GM18868 (cell line): ENCODE measurements around the gene NAALADL2.
"Not testable (repeated sequence)": the region's sequence is repeated elsewhere in the genome, so short reads cannot be mapped to it uniquely, and the experiment has no call there.

ENCODE experiments used
- ATAC-seq: cut with Tn5 transposase; IDR thresholded peaks from one replicate; pipeline ENCODE4 v1.9.1; 2021; ENCODE audit warnings: mild to moderate bottlenecking, moderate library complexity; ENCODE audit not compliant: unreplicated experiment

The NAALADL2 gene

GRCh38 chr3:175068587-175068986 lies 209.5 kb downstream of the NAALADL2 start:
- no peak for ATAC-seq

GRCh38 chr3:175070946-175071345 lies 211.8 kb downstream of the NAALADL2 start:
- ATAC-seq = no peak

DNA sequence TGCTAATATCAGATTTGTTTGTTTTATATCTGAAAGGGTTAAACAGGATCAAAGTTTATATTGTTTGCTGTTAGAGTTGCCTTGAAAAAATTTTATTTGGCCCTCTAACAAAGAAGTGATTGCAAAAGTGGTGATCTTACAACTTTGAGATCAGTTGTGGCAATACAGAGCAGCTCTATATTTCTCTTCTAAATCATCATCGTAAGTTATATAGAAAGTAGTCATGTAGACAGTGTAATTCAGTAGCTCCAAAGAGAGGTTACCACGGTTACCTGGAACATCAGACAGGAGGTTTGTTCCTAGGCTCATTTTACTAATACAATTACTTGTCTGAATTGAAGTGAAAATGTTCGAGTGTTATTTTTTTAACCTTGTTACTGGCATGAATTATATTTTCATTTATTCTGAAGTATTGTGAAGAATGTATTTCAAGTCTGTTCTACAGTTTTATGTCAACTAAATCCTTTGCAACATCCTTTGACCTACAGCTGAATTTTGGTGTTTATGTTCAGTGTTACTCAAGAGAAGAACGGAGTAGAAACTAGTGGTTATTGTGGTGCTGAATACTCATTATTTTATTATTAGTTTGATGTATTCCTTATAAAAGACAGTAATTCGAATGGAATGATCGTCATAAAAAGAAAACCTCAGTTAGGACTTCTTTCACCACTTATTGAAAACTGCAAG lies 214.2 kb downstream of the NAALADL2 start:
- no peak for ATAC-seq

- peak; percentile 47 for ATAC-seq
These were observed 216.1 kb downstream of the NAALADL2 start for GRCh38 chr3:175075269-175075668.

DNA sequence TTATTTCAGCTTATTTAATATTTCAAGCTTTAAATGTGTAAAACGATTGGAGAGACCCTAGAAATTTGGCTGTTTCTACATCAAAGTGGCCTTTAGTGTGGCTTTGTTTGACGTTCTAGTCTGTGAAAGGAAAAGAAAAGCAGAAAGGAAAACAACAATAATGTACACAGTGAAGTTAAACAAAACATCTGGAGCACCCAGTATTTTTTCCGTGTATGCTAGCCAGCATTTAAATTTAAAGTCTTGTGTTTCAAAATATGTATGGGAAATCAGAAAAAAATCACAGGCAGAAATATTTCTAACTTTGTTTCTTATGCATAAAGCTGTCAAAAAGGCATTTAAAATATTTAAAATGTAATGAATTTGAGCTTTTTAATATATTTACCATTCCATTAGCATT lies 218.1 kb downstream of the NAALADL2 start:
- no peak for ATAC-seq

DNA sequence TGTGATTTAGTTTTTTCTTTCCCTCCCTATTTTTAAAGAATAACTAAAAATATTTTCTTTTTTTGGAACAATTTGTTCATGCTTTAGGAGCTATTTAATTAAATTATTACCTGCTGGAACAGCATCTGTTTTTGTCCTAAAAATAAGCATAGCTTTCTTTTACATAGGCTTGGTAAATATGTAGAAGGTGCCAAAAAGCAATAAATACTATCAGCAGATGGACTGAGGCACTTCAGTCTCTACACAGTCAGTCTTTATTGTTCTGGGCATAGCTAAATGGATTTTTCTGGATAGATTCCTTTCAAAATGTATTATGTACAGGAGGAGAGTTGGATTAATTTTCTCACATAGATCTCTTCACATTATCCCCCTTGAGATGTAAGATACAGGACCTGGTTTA lies 223.5 kb downstream of the NAALADL2 start:
- ATAC-seq = no peak

- not testable (repeated sequence) for ATAC-seq
These were observed 228.0 kb downstream of the NAALADL2 start for GRCh38 chr3:175087128-175087527.

DNA sequence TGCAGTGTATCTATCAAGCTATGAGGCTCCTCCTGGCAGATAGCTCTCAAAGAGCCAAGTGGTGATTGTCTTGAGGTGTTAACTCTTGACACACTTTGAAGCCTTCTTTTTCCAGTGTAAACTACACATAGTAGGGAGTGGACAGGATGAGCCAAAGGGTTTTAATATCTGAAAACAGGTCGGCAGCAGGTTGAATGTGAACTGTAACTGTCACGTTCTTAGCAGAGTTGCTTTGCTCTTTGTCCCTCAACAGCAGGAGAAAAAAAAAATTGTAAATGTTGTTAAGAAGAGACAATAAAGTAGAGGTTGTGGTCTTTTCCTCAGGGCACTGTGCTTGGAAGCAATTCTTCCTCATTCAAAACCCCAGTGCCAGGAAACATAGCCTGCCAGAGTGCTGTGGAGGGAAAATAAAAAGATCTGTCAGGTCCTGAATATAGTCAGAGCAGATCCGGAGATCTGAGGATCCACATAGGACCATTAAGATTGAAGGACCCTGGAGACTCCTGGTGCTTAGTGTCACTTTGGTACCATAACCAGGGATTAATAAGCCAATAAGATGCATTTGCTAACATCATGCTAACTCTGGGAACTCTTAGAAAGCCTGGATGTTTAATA lies 229.7 kb downstream of the NAALADL2 start:
- ATAC-seq = no peak

DNA sequence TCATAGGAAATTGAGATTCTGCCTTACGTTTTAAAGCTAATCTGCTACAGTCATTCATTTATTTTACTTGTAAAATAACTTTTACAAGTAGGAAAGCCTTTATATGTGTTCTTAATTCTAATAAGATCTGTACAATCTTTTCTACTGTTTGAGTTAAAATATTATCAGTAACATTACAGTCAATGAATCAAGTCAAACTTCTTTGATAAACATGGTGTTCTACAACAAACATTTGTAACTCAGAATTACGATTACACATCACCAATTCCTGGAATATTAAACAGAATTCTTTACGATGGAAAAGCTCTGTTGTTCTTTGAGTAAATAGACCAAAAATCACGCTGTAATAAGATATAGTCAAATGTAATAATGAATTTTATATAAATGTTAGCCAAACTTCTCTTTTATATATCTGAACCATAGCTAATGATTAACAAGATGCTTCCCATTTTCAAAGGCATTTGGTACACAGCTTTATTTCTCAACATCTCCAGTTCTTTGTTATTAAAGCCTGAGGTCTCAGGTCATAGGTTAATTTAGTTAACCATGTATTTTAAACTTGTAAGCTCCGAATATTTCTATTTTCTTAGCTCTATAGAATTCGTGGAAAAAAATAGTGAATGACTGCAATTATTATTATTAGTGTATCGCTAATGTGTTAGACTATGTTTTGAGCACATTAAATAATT lies 232.4 kb downstream of the NAALADL2 start:
- ATAC-seq = no peak

DNA sequence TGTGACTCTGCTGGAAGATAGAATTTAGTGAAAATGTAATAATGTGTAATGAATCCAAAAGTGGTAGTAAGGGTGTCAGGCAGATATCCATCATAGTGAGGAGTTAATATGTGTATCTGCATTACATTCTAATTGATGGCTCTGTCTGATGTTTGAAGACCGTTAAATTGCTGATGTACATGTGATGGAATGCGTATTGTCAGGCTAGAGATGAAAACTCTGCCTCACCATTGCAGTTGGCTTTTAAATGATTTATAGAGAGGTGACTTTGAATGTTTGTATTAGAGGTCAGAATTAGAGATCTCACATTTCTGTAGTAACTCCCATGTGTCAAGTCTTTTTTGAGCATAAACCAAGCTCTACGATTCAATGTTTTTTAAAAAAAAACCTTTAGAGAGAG lies 234.6 kb downstream of the NAALADL2 start:
- no peak for ATAC-seq

DNA sequence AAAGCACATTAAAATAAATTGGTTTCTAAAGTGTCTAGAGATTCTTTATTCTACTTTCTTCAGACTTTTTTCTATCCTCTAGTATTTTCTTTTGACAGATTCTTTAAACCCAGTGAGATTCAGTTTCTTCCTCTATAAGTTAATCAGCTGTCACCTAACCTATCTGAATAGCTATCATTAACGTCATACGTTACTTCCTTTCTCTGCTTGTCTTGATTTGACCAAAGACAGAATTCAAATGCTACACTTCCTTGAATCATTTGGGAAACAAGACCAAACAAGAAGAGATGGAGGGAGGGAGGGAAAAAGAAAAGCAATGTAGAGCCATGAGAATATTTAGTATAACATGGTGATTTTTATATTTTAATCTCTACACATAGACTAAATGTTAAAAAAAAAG lies 235.2 kb downstream of the NAALADL2 start:
- no peak for ATAC-seq

GRCh38 chr3:175098644-175099043 lies 239.5 kb downstream of the NAALADL2 start:
- no peak for ATAC-seq

DNA sequence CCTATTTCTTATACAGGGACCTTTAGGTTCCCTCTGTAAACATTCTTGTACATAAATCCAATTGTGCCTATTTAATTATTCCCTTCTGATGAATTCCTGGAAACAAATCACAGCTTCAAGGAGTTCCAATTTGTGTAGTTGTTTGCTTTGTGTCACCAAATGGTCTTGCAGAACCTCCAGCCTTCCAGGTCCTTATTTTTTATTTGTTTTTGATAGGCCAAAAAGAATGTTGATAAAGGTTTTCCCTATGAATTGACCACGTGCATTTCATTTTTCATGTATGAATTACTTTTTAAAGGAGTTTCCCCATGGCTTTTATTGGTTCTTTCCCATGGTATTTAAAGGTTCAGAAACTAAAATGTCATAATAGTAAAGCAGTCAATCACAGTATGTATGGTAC lies 243.0 kb downstream of the NAALADL2 start:
- no peak for ATAC-seq

DNA sequence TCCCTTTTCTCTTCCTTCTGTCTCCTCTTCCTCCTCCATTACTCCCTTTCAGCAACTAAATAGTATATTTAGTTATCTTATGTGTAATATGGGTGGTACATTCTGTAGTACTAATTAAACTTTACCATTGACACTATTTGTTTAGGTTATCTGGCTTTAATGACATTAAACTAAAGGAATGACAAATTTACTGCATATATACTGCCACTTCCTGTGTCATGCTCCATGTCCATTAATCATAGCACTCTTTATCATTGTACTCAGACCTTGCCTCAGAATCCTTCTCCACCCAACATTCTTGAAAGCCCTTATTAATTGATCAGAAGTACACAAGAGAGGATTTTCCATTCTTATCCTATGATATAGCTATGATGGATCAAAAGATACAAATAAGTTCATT lies 244.2 kb downstream of the NAALADL2 start:
- no peak for ATAC-seq

DNA sequence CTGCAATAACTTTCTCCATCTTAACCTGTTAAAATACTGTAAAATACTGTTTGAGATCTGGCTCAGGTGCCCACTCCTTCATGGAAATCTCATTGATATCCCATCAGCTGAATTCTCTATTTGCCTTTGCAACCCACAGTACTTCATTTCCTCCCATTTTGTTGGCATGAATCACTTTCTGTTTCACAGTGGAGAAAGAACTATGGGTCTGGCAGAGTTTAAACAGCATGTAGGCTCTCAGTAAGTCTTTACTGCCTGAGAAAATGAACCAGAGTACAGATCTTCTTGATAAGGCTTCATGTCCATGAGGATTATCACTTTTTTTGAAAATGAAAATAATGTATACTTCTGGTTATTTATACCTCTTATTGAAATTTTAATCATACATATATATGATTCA lies 245.9 kb downstream of the NAALADL2 start:
- ATAC-seq = no peak

DNA sequence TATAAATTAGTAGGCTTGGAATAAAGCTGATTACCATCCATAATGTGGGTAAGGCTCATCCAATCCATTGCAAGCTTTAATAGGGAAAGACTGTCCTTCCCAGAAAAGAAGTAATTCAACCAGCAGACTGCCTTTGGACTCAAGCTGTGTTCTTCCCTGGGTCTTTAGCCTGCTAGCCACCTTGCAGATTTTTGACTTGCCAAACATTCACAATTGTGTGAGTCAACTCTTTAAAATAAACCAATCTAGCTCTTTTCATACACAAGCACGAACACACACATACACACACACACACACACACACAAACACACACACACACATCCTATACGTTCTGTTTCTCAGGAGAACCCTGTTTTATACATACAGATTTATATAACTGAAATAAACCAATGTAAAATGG lies 248.1 kb downstream of the NAALADL2 start:
- no peak for ATAC-seq

DNA sequence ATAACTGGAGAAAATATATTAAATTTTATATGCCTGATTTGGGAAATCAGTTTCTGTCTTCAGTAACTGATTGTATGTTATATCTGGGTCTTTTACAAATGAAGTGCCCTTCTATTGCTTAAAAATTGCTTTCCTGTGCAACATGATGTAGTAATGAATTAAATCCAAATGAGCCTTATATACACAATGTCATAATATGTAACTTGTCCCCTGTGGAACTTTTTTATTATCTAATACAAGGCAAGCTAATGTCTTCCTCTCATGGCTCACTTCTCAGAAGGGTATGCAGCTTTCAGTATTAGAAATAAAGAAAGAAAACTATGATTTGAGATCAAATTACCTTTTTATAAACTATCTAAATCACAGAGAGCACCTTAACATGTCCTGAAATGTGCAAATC lies 248.9 kb downstream of the NAALADL2 start:
- no peak for ATAC-seq

GRCh38 chr3:175108613-175109151 lies 249.5 kb downstream of the NAALADL2 start:
- no peak for ATAC-seq

DNA sequence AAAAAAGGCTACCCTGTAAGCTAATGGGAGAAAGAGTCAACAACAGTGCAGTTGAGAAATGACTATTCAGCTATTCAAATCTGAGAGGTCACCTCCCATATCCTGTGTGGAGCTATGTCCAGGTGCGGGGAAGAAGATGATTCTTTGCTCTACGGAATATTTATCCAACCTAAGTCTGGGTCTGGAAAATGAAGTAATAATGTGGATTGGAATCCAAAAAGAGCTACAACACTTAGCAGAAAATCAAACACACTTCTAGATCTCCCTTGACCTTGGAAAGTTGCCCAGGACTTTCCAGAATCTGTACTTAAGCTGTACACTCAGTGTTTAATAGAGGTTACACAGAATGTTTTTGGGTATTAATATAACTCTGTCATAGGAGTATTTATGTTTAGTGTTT lies 251.9 kb downstream of the NAALADL2 start:
- no peak for ATAC-seq

DNA sequence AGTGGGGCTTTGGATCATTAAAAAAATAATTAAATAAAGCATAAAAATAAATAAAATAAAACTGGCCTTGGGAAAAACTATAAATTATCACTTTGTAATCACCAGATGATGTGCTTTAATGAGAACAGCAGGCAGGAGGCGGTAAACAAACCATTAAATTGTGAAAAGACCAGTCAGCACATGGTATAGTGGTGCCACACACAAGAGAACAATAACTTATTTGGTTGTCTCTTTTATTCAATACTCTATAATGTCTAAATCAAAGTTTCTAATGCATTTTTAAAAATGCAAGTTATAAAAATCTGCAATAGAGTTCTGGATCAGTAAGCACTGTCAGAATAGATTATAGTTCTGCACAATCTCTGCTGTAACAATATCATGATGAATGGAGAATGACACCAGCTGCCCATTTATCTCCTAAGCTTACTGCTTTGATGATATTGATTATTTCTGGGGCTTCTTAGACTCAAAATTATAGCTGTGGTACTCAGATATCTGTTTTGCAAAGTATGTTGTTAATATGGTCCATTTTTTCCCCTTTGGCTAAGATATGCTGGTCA lies 259.3 kb downstream of the NAALADL2 start:
- no peak for ATAC-seq

DNA sequence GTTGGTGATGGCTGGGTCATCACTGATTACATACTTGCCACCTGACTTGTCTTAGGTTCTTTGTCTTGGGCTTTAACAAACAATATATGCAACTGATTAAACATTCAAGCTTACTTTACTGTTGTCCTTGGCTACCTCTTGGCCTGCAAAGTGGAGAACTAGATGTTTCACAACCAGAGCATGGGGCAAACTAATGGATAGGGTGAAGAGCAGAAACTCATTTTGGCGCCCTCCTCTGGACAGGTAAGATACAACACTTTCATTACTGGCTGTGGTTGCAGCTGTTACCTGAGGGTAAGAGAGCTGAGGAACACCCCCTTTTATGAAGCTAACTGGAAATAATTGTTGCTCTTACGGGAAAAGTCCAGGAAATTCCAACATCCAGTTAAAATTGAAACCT lies 262.1 kb downstream of the NAALADL2 start:
- ATAC-seq = no peak
